Ectodermal cell (in vitro differentiated cells): Measurements from ENCODE around the gene CIDEC.

Source experiments
- H3K27ac ChIP-seq: 2 replicates; pipeline ENCODE4 v1.7.0; 2013; ENCODE audit warnings: mild to moderate bottlenecking, low read depth, low read length; ENCODE audit not compliant: insufficient read depth, poor library complexity, severe bottlenecking
- H3K27me3 ChIP-seq: 2 replicates; pipeline ENCODE4 v1.7.0; 2013; ENCODE audit warnings: mild to moderate bottlenecking, low read length; ENCODE audit not compliant: insufficient read depth, control insufficient read depth, poor library complexity, severe bottlenecking
- H3K36me3 ChIP-seq: one replicate; pipeline ENCODE4 v1.7.0; 2013; ENCODE audit warnings: low read length; ENCODE audit not compliant: control insufficient read depth, insufficient read depth
- H3K4me1 ChIP-seq: one replicate; pipeline ENCODE4 v1.7.0; 2013; ENCODE audit warnings: low read length; ENCODE audit not compliant: control insufficient read depth, insufficient read depth
- H3K4me3 ChIP-seq: 2 replicates; pipeline ENCODE4 v1.7.0; 2013; ENCODE audit warnings: low read depth, low read length, control low read depth; ENCODE audit not compliant: insufficient read depth
- H3K9me3 ChIP-seq: 2 replicates; pipeline ENCODE4 v1.7.0; 2013; ENCODE audit warnings: mild to moderate bottlenecking, low read length, moderate library complexity; ENCODE audit not compliant: control insufficient read depth
- WGBS, 2 experiments: methylation state at CpG; one replicate each; pipeline ENCODE4 v1.1.7; 2013; ENCODE audit warnings: missing lambda C conversion rate in 2 of 2; 5-methylcytosine and 5-hydroxymethylcytosine counted together

The CIDEC gene

GRCh38 chr3:9914011-9914410 is 34.0 kb upstream of the CIDEC start:
- Histone ChIP-seq H3K27me3 (peaks cover 23% of the 10 kb centered on the region), H3K36me3 (no peaks in the 10 kb centered on the region), H3K9me3 (no peaks in the 10 kb centered on the region), H3K4me3 (no peak overlapping the region), H3K4me1 (peaks cover 8% of the 10 kb centered on the region), H3K27ac (no peak overlapping the region)
- 90 to 97% methylated on average over 1 of the region's 1 CpG for WGBS, 2 experiments

DNA sequence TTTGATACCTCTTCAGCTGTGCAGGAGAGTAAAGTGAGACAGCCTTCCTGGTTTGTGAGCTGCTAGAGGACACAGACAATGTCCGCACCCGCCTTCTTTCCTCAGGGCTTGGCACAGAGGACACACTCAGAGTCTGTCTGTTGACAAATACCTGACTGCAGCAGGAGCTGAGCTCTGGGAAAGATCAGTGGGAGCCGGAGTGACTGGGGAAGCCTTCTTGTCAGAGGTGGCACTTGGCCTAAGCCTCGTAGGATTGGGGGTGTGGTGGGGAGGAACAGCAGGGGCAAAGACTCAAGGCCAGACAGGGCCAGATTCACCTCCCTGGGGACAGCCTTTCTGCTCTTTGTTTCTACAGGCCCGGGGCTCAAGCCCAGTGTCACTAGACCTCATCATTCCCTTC is 33.5 kb upstream of the CIDEC start:
- Histone ChIP-seq H3K4me3 (no peak overlapping the region), H3K27me3 (peaks cover 23% of the 10 kb centered on the region), H3K36me3 (no peaks in the 10 kb centered on the region), H3K4me1 (peaks cover 8% of the 10 kb centered on the region), H3K9me3 (no peaks in the 10 kb centered on the region), H3K27ac (no peak overlapping the region)
- WGBS, 2 experiments = 86 to 87% methylated on average over 5 of the region's 5 CpGs

DNA sequence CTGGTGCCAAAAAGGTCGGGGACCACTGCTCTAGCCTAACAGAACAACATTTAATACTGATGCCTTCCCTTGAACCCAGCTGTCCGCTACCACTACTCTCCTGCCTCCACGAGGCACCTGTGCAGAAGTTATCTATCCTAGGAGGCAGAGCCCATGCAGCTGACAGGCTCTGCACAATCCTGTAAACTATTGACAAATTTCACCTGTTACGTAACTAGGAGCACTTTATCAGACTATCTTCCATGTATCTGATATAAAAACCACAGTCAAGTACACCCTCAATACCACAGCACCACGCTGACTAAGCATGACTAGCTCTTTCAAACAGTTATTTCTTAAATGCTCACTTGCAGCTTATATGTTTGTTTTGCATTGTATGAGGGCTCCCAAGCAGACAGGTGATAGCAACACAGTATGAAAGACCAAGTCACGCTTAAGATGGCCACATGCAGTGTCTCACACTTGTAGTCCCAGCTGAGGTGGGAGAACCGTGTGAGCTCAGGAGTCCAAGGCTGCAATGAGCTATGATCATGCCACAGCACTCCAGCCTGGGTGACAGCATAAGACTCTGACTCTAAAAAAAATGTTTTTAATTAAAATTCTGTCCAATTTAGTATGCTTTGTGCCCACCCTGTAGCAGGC is 32.4 kb upstream of the CIDEC start:
- Histone ChIP-seq H3K9me3 (no peaks in the 10 kb centered on the region), H3K27me3 (peaks cover 23% of the 10 kb centered on the region), H3K36me3 (no peaks in the 10 kb centered on the region), H3K27ac (no peak overlapping the region), H3K4me3 (no peak overlapping the region), H3K4me1 (peaks cover 8% of the 10 kb centered on the region)
- 92 to 93% methylated on average over 7 of the region's 7 CpGs for WGBS, 2 experiments

DNA sequence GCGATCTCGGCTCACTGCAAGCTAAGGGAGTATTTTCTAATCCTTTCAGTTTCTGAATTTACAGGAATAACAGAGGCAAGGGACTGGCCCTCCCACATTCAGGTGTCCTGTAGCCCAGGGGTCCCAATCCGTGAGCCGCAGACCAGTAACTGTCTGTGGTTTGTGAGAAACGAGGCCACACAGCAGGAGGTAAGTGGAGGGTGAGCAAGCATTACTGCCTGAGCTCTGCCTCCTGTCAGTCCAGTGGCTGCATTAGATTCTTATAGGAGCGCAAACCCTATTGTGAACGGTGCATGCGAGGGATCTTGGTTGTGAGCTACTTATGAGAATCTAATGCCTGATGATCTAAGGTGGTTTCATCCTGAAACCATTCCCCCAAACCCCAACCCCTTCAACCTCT is 31.8 kb upstream of the CIDEC start:
- no peak overlapping the region for H3K4me3 ChIP-seq
- no peaks in the 10 kb centered on the region for H3K9me3 ChIP-seq

GRCh38 chr3:9909221-9910013 is 29.4 kb upstream of the CIDEC start:
- WGBS, 2 experiments = 87 to 89% methylated on average over 7 of the region's 7 CpGs
- Histone ChIP-seq H3K4me1 (no peaks in the 10 kb centered on the region), H3K27me3 (no peaks in the 10 kb centered on the region), H3K36me3 (no peaks in the 10 kb centered on the region), H3K4me3 (no peak overlapping the region), H3K27ac (no peak overlapping the region), H3K9me3 (no peaks in the 10 kb centered on the region)

More for the DNA sequence above, 31.8 kb upstream of the CIDEC start:
- Histone ChIP-seq H3K27ac (no peak overlapping the region), H3K36me3 (no peaks in the 10 kb centered on the region), H3K27me3 (peaks cover 23% of the 10 kb centered on the region), H3K4me1 (peaks cover 5% of the 10 kb centered on the region)
- WGBS, 2 experiments = 89% methylated on average over 8 of the region's 8 CpGs

- H3K27ac ChIP-seq = no peak overlapping the region
- no peaks in the 10 kb centered on the region for H3K36me3 ChIP-seq
- WGBS, 2 experiments = 93 to 95% methylated on average over 3 of the region's 3 CpGs
- H3K27me3 ChIP-seq = no peaks in the 10 kb centered on the region
- H3K4me3 ChIP-seq = no peak overlapping the region
- no peaks in the 10 kb centered on the region for H3K9me3 ChIP-seq
- no peaks in the 10 kb centered on the region for H3K4me1 ChIP-seq
Measured at GRCh38 chr3:9908286-9908685, 28.2 kb upstream of the CIDEC start.

GRCh38 chr3:9906480-9906879 is 26.4 kb upstream of the CIDEC start:
- no peaks in the 10 kb centered on the region for H3K27me3 ChIP-seq
- 91 to 94% methylated on average over 5 of the region's 5 CpGs for WGBS, 2 experiments
- no peak overlapping the region for H3K27ac ChIP-seq
- H3K4me1 ChIP-seq = no peaks in the 10 kb centered on the region
- H3K36me3 ChIP-seq = no peaks in the 10 kb centered on the region
- H3K9me3 ChIP-seq = no peaks in the 10 kb centered on the region
- H3K4me3 ChIP-seq = no peak overlapping the region

GRCh38 chr3:9903904-9904303 is 23.9 kb upstream of the CIDEC start:
- H3K4me1 ChIP-seq = no peaks in the 10 kb centered on the region
- H3K36me3 ChIP-seq = no peaks in the 10 kb centered on the region
- 93 to 98% methylated on average over 3 to 4 of the region's 4 CpGs for WGBS, 2 experiments
- no peaks in the 10 kb centered on the region for H3K9me3 ChIP-seq
- no peak overlapping the region for H3K4me3 ChIP-seq
- no peak overlapping the region for H3K27ac ChIP-seq
- no peaks in the 10 kb centered on the region for H3K27me3 ChIP-seq

DNA sequence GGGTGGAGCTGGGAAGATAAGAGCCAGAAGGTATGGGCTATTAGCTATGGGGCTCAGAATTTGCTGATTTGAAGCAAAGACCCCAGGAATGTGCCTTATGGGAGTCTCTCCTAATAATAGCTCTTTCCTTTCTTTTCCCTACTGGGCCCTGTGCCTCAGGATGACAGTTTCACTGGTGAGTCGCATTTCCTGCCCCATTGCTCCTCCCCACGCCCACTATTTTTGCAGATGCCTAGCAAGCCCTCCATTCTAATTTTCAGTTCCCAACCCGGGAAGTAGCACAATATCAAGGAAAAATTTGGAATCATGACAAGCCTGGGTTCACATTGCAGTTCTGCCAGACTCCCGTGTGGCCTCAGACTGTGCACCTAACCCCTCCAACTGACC is 23.2 kb upstream of the CIDEC start:
- H3K4me3 ChIP-seq = no peak overlapping the region
- no peaks in the 10 kb centered on the region for H3K4me1 ChIP-seq
- no peaks in the 10 kb centered on the region for H3K9me3 ChIP-seq
- H3K36me3 ChIP-seq = no peaks in the 10 kb centered on the region
- no peaks in the 10 kb centered on the region for H3K27me3 ChIP-seq
- WGBS, 2 experiments = 78 to 81% methylated on average over 4 of the region's 4 CpGs
- no peak overlapping the region for H3K27ac ChIP-seq

- no peaks in the 10 kb centered on the region for H3K27me3 ChIP-seq
- H3K36me3 ChIP-seq = no peaks in the 10 kb centered on the region
- no peak within 1 kb of the TSS for H3K27ac ChIP-seq
- no peaks in the 10 kb centered on the region for H3K9me3 ChIP-seq
- WGBS, 2 experiments = 69 to 73% methylated on average over 13 of the region's 13 CpGs
- H3K4me1 ChIP-seq = no peaks in the 10 kb centered on the region
- H3K4me3 ChIP-seq = no peak within 1 kb of the TSS
Measured at GRCh38 chr3:9902372-9903237, 22.6 kb upstream of the CIDEC start, which contains the start of gene IL17RE. Gene IL17RE, plus strand, starts transcription at chr3:9902848. Its CDS starts 85 bp downstream, at chr3:9902933.
